Spleen (tissue), 11 donors: ENCODE results near the gene SAG. TPM values are rescaled to one million over a fixed set of nuclear protein-coding genes. Genes with fewer than 3 reads are reported as not detected.

ENCODE experiments used
- DNase-seq: peaks from one replicate; pipeline ENCODE4 v3.0.0-alpha.2; 2020
- H3K27ac ChIP-seq, 8 donors: fragments of 200-600 bp; sonication (generic) in 7 of 8; 1 replicate in 4 of 8; 2 replicates in 4 of 8; pipeline versions ENCODE4 v1.5.0 to v1.8.0; 2016 to 2021; ENCODE audit warnings: inconsistent platforms in 4 of 8, mild to moderate bottlenecking in 4 of 8, moderate library complexity in 1 of 8
- H3K27me3 ChIP-seq, 7 donors: fragments of 200-600 bp; sonication (generic) in 6 of 7; replicated peaks in 1 of 7; 1 replicate in 4 of 7; 2 replicates in 3 of 7; pipeline versions ENCODE4 v1.5.0 to v1.8.0; 2016 to 2021; ENCODE audit warnings: inconsistent platforms in 3 of 7, mild to moderate bottlenecking in 1 of 7
- H3K36me3 ChIP-seq, 6 donors: fragments of 200-600 bp; sonication (generic) in 5 of 6; 1 replicate in 4 of 6; 2 replicates in 2 of 6; pipeline versions ENCODE4 v1.5.0 to v1.8.0; 2016 to 2021; ENCODE audit warnings: inconsistent platforms in 2 of 6
- H3K4me1 ChIP-seq, 6 donors: fragments of 200-600 bp; sonication (generic) in 5 of 6; 1 replicate in 3 of 6; 2 replicates in 3 of 6; pipeline versions ENCODE4 v1.5.0 to v1.8.0; 2016 to 2021; ENCODE audit warnings: inconsistent platforms in 3 of 6
- H3K4me3 ChIP-seq, 8 donors: fragments of 200-600 bp; sonication (generic) in 7 of 8; 1 replicate in 4 of 8; 2 replicates in 4 of 8; pipeline versions ENCODE4 v1.5.0 to v1.8.0; 2016 to 2021; ENCODE audit warnings: inconsistent platforms in 4 of 8, mild to moderate bottlenecking in 4 of 8, moderate library complexity in 2 of 8
- H3K9me3 ChIP-seq, 8 donors: fragments of 200-600 bp; sonication (generic) in 7 of 8; 1 replicate in 4 of 8; 2 replicates in 4 of 8; pipeline versions ENCODE4 v1.5.0 to v1.8.0; 2016 to 2021; ENCODE audit warnings: inconsistent platforms in 4 of 8
- POLR2A ChIP-seq, 3 donors: fragments of 450-650 bp; IDR thresholded peaks; one replicate each; pipeline ENCODE4 v1.5.1; 2017; ENCODE audit warnings: antibody characterized with exemption in 3 of 3, mild to moderate bottlenecking in 1 of 3
- POLR2AphosphoS5 ChIP-seq, 3 donors: sonication (generic); formaldehyde crosslinking; IDR thresholded peaks; one replicate each; pipeline ENCODE4 v1.5.1; 2017; ENCODE audit warnings: antibody characterized with exemption in 3 of 3
- WGBS, 5 donors: extraction: QIAGEN DNeasy Blood & Tissue Kit in 3 of 5; methylation state at CpG; one replicate each; pipeline versions ENCODE4 v1.1.5 to v1.1.7; 2013 to 2018; 5-methylcytosine and 5-hydroxymethylcytosine counted together
- intact Hi-C: fragments of 100-400 bp; cut with DNase I; formaldehyde crosslinking; loops from one replicate; pipeline ENCODE4 v1.15.0; 2023; ENCODE audit warnings: low total_unique reads
- polyA plus RNA-seq, 3 donors: library from polyadenylated mRNA; stranded (reverse); fragments of 200-250 nt; gene quantifications; one replicate each; pipeline ENCODE4 v1.2.1, GENCODE V29; 2013
- total RNA-seq, 7 donors: library from RNA; depleted of rRNA in 3 of 7; stranded (reverse); fragments of >200 nt in 3 of 7; fragmentation: NEBNext Ultra II Directional in 4 of 7; extraction: Animal tissue kit (Norgen Biotek cat#: 25700) in 4 of 7; gene quantifications; one replicate each; pipeline versions ENCODE4 v1.1.0 to v1.2.1, GENCODE V29; 2016 to 2021
- TF ChIP-seq, protein P1 (sequence below), 11 experiments: fragments of 200-600 bp in 7 of 11; fragments of 450-650 bp in 4 of 11; sonication (generic) in 4 of 11; IDR thresholded peaks in 8 of 11; conservative IDR thresholded peaks in 3 of 11; 1 replicate in 7 of 11; 2 replicates in 4 of 11; pipeline versions ENCODE4 v1.4.0 to v1.8.0; 2016 to 2021; ENCODE audit warnings: antibody characterized with exemption in 11 of 11, inconsistent platforms in 4 of 11, mild to moderate bottlenecking in 1 of 11
- donor health status: healthy with polysubstance abuse.
- donor health status: DM: no; HTN: no; CAD: no; lungs with moderate emphysema.
- donor health status: DM: no; HTN: no; CAD: no.
- donor health status: Bipolar disorder and iron deficiency.
- donor health status: healthy.
- donor health status: DM: no; HTN: no; CAD: no.
- donor health status: DM: yes; HTN: yes; CAD: no.

Gene SAG
- total and polyA plus RNA-seq, 10 donors, result 0.09 to 0.20 TPM; not detected in 8

DNA sequence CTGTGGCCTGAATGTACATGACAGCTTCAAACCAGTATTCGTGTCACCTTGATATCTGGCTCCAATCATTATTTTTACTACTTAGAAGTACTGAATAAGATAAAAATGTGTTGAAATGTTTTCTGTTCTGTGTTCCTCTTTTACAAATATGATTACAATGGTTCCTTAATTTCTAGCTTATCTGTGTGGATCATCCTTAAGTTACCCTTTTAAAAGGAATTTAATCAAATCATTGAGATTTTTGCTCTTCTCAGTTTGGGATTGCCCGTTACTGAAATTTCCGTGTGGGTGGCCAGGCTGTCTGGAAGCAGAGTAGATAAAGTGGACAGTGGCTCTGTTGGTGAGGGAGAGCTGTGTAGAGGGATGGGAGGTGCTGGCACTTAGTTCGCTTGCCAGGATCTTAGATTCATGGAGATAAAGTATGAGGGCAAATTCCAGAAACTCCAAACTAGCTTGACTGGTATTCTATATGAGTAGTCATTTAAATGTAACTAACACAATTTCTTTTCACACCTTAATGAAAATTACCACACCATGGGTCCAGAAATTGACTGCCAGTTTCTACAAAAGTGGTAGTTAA lies 27.4 kb upstream of the SAG start:
- WGBS, 5 donors, result 85 to 94% (median 88%) methylated on average over 4 of the region's 4 CpGs
- no peaks in the 10 kb centered on the region for H3K9me3 ChIP-seq
- H3K36me3 ChIP-seq, result peaks cover 13 to 100% (median 97%) of the 10 kb centered on the region in 6 donors
- TF ChIP-seq POLR2A (IDR thresholded peaks at IDR 0.05), result no peak
- TF ChIP-seq, protein P1, sequence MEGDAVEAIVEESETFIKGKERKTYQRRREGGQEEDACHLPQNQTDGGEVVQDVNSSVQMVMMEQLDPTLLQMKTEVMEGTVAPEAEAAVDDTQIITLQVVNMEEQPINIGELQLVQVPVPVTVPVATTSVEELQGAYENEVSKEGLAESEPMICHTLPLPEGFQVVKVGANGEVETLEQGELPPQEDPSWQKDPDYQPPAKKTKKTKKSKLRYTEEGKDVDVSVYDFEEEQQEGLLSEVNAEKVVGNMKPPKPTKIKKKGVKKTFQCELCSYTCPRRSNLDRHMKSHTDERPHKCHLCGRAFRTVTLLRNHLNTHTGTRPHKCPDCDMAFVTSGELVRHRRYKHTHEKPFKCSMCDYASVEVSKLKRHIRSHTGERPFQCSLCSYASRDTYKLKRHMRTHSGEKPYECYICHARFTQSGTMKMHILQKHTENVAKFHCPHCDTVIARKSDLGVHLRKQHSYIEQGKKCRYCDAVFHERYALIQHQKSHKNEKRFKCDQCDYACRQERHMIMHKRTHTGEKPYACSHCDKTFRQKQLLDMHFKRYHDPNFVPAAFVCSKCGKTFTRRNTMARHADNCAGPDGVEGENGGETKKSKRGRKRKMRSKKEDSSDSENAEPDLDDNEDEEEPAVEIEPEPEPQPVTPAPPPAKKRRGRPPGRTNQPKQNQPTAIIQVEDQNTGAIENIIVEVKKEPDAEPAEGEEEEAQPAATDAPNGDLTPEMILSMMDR (IDR thresholded peaks at IDR 0.05 in 8 of 11, conservative IDR thresholded peaks at IDR 0.05 in 3 of 11), result no peak
- no peak for TF ChIP-seq POLR2AphosphoS5 (IDR thresholded peaks at IDR 0.05)
- no peaks in the 10 kb centered on the region for H3K27me3 ChIP-seq
- intact Hi-C loops, result loop anchor here (10.0 kb wide), 1 partner anchor 165 kb away; no protein-coding TSS in a partner anchor
- H3K4me3 ChIP-seq, result no peak overlapping the region
- H3K4me1 ChIP-seq, result peaks cover 0 to 23% (median 0%) of the 10 kb centered on the region in 6 donors
- peak overlapping the region in 1 of 8 donors; percentile 3 for H3K27ac ChIP-seq
- DNase-seq, result no peak

DNA sequence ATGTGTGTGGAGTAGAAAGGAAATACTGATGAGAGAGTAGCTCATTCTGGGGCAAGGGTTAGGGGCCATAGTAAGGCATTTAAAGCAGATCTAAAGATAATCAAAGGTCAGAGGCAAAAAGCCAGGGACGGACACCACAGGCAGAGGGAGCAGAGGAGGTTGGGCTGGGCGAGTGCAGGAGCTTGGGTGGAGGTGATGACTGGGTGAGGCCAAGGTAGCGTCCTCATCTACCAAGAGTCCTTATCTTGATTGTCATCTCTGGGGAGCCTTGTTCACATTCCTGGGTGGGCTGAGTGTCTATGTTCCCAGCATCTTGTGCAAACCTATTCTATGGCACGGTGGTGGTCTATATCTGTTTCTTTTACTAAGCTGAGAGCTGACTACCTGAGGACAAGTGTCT lies 26.1 kb upstream of the SAG start:
- WGBS, 5 donors, result 85 to 94% (median 93%) methylated on average over 4 of the region's 4 CpGs
- Histone ChIP-seq H3K4me1 (peaks cover 0 to 23% (median 0%) of the 10 kb centered on the region in 6 donors), H3K27ac (peak overlapping the region in 3 of 8 donors; percentile 8 to 23 (median 21)), H3K27me3 (no peaks in the 10 kb centered on the region), H3K4me3 (no peak overlapping the region), H3K36me3 (peaks cover 19 to 100% (median 96%) of the 10 kb centered on the region in 6 donors), H3K9me3 (no peaks in the 10 kb centered on the region)
- TF ChIP-seq, protein P1 (IDR thresholded peaks at IDR 0.05 in 8 of 11, conservative IDR thresholded peaks at IDR 0.05 in 3 of 11), result no peak
- TF ChIP-seq POLR2A (IDR thresholded peaks at IDR 0.05) (no peak), POLR2AphosphoS5 (IDR thresholded peaks at IDR 0.05) (no peak)
- DNase-seq, result no peak
- intact Hi-C loops, result loop anchor here (10.0 kb wide), 1 partner anchor 163 kb away; no protein-coding TSS in a partner anchor

DNA sequence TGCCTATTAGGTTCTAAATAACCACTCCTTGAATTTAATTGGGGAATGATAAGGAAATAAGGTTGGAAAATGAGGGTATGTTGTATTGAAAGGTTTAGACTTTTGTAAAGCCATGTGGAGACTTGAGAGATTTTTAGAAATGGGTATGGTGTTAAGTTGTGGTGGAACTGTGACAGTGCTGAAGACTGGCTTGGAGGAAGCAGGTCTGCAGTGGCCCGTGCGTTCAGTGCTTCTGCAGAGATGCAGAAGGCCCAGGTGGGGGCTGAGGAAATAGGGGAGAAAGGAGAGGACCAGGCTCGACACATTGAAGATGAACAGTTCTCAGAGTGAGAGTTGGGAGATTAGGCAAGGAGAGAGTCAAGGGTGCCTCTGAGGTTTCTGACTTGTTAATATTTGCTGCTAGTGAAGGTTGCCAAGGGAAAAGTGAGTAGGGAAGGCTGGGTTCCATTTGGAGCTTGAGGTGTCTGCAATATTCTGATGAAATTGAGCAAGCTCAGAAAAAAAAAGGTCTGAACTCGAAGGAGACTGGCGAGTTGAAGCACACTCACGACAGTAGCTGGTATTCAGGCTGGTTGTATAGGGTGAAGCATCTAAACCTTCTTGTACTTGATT lies 25.5 kb upstream of the SAG start:
- no peak overlapping the region for H3K4me3 ChIP-seq
- intact Hi-C loops, result loop anchor here (10.0 kb wide), 1 partner anchor 163 kb away; no protein-coding TSS in a partner anchor
- H3K36me3 ChIP-seq, result peaks cover 16 to 100% (median 96%) of the 10 kb centered on the region in 6 donors
- H3K9me3 ChIP-seq, result no peaks in the 10 kb centered on the region
- H3K27me3 ChIP-seq, result no peaks in the 10 kb centered on the region
- DNase-seq, result no peak
- WGBS, 5 donors, result 81 to 96% (median 87%) methylated on average over 6 of the region's 6 CpGs
- H3K27ac ChIP-seq, result peak overlapping the region in 3 of 8 donors; percentile 8 to 23 (median 21)
- TF ChIP-seq POLR2AphosphoS5 (IDR thresholded peaks at IDR 0.05) (peak in 1 of 3 donors; percentile 19), POLR2A (IDR thresholded peaks at IDR 0.05) (no peak)
- TF ChIP-seq, protein P1 (IDR thresholded peaks at IDR 0.05 in 8 of 11, conservative IDR thresholded peaks at IDR 0.05 in 3 of 11), result no peak
- H3K4me1 ChIP-seq, result peaks cover 0 to 23% (median 0%) of the 10 kb centered on the region in 6 donors

DNA sequence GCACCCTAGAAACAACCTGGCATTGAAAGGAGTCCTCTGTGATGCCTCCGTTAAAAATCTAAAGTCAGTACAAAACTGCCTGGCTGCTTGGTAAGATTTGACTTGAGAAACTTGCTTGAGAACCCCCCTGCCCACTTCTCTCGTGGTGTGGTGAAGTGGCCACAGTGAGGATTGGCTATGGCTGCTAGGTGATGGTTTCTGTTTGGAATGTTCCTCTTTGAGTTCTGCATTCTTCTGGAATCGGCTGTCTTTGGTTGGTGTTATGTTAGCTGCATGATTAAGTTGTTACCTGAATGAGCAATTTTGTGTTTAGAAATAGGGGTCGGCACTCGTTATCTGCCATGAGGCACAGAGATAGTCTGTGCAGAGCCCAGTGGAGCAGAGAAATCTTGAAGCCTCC lies 21.7 kb upstream of the SAG start:
- H3K27me3 ChIP-seq, result no peaks in the 10 kb centered on the region
- no peak for TF ChIP-seq POLR2A (IDR thresholded peaks at IDR 0.05)
- no peak for TF ChIP-seq POLR2AphosphoS5 (IDR thresholded peaks at IDR 0.05)
- TF ChIP-seq, protein P1 (IDR thresholded peaks at IDR 0.05 in 8 of 11, conservative IDR thresholded peaks at IDR 0.05 in 3 of 11), result no peak
- intact Hi-C loops, result loop anchor here (10.0 kb wide), 1 partner anchor 159 kb away; no protein-coding TSS in a partner anchor
- peaks cover 0 to 18% (median 0%) of the 10 kb centered on the region in 6 donors for H3K4me1 ChIP-seq
- no peak overlapping the region for H3K4me3 ChIP-seq
- H3K9me3 ChIP-seq, result no peaks in the 10 kb centered on the region
- DNase-seq, result no peak
- 90 to 97% (median 93%) methylated on average over 5 of the region's 5 CpGs for WGBS, 5 donors
- H3K36me3 ChIP-seq, result peaks cover 10 to 100% (median 90%) of the 10 kb centered on the region in 6 donors
- no peak overlapping the region for H3K27ac ChIP-seq
